NCI-H510A treated with DMSO at 0.1 percent for 48 hours (cell line): ENCODE measurements around the gene CDIPT.
"Not testable (repeated sequence)": the region's sequence is repeated elsewhere in the genome, so short reads cannot be mapped to it uniquely, and the experiment has no call there.

Experiments used
- DNase-seq: peaks from one replicate; lab custom pipeline; 2025; lab: John Stamatoyannopoulos, UW

Gene CDIPT, protein sequence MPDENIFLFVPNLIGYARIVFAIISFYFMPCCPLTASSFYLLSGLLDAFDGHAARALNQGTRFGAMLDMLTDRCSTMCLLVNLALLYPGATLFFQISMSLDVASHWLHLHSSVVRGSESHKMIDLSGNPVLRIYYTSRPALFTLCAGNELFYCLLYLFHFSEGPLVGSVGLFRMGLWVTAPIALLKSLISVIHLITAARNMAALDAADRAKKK

DNA sequence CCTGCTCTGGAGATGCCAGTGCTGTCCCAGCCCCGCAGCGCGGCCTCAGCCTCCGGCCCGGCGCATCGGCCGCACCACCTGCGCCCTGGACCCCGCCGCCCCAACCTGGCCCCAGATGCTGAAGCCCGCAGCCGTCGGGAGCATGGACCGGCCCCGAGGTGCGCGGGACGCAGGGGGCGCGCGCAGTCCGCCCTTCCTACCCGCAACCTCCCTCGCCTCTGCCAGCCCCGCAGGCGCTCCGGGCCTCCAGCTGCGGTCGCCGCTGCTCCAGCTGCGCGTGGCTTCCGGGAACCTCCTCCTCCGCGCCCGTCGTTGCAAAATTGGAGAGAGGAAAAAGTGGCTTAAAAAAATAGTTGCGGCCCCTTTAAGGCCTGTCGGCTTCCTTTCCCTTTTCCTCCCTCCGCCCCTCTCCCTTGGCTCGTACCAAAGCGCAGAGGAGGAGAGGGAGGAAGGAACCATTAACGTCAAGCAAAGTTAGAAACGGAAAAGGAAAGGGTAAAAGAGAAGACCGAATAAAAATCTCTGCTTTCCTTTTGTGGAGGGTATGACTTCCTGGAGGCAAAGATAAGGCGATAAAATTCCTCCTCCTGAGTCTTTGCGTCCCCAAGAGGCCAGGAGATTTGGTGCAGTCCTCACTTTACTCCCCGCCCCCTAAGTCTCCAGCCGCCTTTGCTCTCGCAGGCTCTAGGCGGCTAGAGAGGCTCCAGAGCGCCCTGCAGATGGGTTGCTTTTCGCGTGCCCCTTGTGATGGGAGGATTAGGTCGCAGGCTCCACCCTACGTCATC, at the start of gene CDIPT:
CDIPT (minus strand) TSS at position 343 of the 785 bp plus-strand sequence. CDS start 369 bp downstream, outside the sequence.
- peak; percentile 99 for DNase-seq

DNA sequence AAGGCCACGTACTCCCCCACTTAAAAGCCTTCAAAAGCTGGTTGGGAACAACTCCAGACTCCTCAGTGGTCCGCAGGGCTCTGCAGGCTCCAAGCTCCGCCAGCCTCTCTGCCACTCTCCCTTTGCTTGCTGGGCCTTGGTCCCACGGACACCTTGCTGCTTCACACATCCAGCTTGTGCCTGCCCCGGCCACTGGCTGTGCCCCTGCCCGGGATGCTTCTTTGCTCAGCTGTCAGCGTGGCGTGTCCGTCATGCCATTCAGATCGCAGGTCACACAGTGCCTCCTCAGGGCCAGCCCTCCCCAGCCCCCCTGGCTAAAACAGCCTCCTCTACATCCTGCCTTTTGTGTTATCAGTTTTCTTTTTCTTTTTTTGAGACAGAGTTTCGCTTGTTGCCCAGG, 49.1 kb upstream of the CDIPT start:
- no peak for DNase-seq

DNA sequence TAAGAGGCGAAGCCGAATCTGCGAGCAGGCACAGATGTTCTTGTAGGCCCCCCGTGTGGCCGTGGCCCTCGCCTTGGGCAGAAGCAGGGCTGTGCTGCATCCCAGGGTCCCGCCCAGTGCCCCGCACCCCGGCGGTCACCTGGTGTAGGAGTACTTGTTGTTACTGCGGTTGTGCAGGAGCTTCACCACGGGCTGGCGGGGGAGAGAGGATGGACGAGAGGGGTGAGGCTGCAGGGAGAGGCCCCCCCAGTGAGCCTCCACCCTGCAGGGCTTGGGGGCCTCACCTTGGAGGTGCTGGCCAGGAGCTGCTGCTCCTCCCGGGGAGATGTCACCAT, 48.6 kb upstream of the CDIPT start:
- DNase-seq = no peak

DNA sequence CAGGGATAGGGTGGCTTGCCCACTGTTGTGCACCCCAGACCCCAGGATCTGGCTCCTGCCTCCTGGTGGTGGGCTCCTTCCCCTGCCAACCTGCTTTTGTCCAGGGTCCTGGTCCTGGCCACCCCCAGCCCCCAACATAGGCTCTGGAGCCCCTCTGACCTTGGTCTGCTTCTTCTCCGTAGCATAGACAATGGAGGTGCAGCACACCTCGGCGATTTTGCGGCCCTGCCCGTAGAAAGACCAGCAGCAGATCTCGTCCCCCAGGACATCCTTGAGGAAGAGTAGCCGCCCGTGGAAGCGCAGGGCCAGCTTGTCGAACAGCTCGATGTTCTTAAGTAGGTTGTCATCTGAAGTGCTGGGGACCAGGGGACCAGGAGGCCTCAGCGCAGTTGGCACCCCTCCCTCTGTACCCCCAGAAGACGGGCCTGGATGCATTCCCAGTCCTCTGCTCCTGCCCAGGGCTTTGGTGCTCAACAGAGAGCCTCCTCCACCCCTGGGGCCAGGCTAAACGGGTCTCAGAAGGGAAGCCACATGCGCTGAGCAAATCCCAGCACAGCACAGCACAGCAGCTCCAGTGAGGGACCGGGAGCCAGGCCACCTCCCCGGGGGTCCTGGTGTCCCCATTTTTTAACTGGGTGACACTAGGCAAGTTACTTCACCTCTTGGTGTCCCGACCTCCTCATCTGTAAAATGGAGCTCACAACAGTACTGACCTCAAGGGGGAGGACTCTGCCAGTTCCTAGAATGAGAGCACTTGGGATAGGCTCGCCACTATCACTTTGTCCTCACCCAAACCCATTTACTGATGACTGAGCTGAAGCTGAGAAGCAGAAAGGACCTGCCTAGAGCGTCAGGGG, 48.0 kb upstream of the CDIPT start:
- no peak for DNase-seq

DNA sequence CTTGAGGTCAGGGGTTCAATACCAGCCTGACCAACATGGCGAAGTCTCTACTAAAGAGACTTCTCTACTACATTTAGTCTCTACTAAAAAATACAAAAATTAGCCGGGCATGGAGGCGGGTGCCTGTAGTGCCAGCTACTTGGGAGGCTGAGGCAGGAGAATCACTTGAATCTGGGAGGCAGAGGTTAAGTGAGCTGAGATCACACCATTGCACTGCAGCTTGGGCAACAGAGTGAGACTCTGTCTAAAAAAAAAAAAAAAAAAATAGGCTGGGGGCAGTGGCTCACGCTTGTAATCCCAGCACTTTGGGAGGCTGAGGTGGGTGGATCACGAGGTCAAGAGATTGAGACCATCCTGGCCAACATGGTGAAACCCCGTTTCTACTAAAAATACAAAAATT, 46.8 kb upstream of the CDIPT start:
- not testable (repeated sequence) for DNase-seq

DNA sequence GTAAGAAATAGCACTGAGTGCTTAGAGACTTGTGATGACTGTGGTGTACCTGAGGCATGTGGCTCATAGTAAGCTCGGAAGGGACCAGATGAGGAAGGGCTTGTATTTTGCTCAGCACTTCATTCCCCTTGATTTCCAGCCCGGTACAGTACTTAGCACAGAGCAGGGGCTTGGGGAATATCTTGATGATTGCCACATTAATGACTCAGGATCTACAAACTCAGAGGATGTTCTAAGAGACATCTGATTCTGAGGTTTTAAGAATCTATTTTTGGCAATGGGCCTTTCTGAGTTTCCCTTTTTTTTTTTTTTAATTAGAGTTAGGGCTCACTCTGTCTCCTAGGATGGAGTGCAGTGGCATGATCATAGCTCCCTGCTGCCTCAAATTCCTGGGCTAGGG, 46.4 kb upstream of the CDIPT start:
- no peak for DNase-seq

DNA sequence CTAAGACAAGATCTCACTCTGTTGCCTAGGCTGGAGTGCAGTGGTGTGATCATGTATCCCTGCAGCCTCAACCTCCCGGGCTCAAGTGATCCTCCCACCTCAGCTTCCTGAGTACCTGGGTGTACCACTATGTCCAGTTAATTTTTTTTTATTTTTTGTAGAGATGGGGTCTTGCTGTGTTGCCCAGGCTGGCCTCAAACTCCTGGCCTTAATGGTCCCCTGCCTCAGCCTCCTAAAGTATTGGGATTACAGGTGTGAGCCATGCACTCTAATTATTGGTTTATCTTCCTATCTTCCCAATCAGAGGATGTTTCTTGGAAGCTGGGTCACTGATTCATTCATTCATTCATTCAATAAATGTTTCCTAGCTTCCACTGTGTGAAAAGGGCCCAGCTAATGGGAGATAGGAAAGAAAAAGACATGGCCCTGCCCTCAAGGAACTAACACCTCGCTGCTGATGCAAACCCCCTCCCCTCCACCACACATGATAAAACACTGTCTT, 45.7 kb upstream of the CDIPT start:
- no peak for DNase-seq

DNA sequence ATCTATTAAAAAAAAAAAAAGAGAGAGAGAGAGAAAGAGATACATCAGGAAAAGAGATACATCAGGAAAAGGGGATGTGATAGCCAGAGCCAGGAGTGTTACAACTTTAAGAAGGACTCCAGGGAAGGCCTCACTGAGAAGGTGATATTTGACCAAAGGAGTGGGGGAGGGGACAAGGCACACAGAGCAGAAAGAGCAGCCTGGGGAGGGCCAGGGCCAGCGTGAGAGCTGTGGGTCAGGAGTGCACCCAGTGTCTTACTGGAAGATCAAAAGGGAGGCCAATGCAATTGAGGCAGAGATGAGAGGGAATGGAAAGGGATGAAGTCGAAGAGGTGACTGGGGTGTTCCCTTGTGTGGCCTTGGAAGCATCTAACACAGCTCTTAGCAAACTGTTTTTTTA, 44.9 kb upstream of the CDIPT start:
- no peak for DNase-seq

DNA sequence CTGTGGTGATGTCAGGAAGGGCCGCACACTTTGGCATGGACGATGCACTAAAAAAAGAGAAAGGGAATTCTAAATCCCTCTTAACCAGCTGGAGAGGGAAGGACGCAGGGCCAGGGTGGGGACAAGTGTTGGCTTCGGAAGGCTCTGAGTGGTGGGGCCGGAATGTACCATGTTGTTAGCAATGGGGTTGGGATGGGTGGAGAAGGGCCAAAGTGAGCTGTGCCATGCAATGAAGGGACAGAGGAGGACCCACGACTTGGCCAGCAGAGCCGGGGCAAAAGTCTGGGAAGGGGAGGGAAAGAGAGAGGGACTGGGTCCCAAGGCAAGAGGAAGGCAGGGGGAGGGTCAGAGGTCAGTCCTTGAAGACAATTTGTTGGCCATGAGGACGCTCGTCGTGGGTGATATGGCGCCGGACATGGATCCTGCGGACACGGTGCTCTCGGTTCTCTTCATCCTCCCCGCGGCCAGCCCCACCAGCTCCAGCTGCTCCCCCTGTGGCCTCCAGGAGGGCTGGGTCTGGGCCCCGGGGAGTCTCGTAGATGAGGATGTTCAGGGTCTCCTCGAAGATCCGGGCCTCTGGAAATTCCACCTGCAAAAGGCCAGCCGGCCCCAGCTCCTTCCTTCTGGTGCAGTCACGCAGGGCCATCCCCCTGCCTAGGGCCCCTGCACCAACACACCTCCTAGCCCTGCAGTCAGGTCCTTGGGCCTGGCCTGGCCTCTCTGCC, 43.7 kb upstream of the CDIPT start:
- DNase-seq = no peak

DNA sequence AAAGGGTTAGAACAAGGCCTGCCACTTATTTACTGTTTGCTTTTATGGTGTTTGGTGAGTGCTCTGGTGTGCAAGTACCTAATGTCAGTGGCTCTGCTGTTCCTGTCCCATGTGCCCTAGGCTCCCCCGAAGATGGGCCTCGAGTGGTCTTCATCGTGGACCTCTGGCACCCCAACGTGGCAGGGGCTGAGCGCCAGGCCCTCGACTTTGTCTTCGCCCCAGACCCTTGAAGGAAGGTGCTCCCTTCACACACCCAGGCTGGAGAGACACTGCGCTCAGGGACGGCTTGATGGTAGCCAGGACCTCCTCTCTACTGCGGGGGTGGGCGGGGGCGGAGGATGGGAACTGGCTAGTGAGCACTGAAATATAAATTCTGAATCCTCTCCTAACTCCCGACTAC, 42.6 kb upstream of the CDIPT start:
- no peak for DNase-seq

DNA sequence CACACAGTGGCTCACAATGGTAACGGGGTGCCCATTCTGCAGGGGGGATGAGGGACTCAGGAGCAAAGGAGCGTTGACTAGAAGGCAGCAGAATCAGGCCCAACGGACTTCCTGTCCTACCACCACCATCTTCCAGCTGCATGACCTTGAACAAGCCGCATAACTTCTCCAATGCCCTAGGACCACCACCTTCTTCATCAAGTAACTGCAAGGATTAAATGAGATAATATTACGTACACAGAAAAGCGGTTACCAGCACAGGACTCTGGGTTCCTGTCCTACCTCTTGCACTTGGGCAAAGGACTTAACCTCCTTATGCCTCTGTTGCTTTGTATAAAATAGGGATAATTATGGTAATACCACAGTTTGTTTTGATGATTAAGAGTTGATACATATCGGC, 41.9 kb upstream of the CDIPT start:
- no peak for DNase-seq

DNA sequence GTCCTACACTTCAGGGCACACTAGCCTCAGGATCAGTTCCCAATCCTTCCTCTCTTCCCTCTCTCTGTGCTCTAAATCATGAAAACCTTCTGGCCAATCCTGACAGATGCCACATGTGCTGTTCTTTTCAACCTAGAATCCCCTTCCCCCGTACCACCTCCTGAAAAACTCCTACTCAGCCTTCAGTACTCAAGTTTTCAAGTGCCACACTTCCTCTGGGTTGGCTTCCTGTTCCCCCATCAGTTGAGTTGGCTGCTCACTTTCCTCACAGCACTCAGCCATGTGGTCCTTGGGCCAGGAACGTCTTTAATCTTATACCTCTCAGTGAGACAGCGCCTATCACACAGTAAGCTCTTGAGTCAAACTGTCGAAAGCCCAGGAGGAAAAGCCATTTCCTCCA, 40.6 kb upstream of the CDIPT start:
- peak; percentile 16 for DNase-seq

DNA sequence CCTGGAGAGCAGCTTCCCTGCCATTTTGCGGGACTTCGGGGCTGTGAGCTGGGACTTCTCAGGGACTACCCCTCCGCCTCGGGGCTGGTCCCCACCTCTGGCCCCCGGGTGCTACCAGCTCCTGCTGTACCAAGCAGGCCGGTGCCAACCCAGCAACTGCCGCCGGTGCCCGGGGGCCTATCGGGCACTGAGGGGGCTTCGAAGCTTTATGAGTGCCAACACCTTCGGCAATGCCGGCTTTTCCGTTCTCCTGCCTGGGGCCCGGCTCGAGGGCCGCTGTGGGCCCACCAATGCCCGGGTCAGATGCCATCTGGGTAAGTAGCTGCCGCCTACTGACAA, 38.5 kb upstream of the CDIPT start:
- DNase-seq = no peak

DNA sequence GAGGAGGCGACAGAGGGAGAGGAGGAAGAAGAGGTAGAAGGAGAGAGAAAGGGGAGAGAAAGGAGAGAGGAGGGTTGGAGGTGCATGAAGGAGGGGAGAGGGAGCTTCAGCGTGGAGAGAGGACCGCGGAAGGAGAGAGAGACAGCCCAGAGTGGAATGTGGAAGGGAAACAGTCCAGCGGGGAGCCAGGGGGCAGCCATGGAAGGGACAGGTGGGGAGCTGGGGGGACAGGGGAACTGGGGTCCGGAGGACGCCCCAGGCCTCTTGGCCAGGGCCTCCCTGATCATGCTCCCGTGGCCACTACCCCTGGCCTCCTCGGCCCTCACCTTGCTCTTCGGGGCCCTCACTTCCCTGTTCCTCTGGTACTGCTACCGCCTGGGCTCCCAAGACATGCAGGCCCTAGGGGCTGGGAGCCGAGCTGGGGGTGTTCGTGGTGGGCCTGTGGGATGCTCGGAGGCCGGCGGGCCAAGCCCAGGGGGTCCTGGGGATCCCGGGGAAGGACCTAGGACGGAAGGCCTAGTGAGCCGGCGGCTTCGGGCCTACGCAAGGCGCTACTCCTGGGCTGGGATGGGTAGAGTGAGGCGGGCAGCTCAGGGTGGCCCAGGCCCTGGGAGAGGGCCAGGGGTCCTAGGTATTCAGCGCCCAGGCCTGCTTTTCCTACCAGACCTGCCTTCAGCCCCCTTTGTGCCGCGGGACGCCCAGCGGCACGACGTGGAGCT, 38.0 kb upstream of the CDIPT start:
- peak; percentile 89 for DNase-seq

DNA sequence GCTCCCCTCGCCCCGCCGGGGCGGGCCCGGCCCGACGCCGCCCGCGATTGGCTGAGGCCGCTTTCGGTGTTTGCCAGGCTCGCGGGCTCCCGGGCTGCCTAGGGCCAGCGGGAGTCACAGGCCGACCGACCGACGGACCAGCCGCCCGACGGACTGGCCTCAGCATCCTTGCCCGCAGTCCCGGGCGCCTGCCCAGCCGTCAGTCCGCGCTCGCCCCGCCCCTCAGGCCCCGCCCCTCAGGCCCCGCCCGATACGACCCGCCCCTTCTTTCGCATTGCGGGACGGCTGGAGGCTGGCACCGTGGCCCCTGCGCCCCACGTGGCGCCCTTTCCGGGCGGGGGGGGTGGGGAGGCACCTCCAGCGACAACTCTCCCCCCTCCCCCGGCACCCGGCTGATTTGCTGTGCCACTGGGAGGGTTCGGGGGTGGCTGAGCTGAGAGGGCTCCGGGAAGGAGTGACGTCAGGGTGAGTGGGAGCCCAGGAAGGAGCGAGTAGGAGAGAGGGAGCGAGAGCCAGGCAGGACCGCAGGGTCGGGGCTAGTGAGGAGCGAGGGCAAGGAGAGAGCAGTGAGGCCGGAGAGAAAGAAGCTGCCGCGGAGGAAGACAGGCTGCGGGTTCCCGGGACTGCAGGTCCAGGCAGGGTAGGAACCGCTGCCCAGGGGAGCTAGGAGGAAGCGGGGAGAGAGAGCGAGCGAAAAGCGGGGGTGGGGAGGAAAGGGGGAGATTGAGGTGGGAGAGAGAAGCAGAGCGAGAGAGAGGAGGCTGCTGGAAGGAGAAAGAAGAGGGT, 37.3 kb upstream of the CDIPT start, which contains the start of gene ASPHD1:
ASPHD1 (plus strand) TSS at position 387 of the 786 bp plus-strand sequence. CDS start 484 bp downstream, outside the sequence.
- peak; percentile 93 for DNase-seq

DNA sequence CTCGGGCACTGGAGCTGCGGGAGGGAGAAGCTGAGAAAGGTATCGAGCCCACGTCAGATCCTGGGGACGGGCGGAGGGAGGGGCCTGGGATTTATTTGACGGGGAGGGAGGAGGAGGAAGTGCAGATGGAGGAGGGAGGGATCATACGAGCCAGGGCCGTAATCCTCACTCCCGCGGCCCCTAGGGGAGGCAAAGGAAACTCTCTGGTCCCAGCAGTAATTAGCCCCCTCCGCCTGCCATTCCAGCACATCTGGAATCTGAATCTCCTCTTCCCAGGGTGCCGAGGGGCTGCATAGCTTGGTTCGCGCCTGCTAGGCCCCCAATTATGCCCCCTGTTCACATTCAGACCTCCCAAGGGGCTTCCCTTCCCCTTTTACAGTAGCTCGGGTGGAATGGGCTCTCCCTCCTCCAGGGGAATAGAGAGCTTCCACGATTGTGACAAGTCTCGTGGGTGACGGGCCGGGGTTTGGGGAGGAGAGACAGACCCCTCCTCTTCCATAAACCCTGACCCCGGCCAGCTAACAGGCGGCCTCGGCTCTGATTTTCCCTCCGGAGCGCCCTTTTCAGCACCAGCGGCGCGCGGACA, 36.6 kb upstream of the CDIPT start, which contains the start of gene SEZ6L2:
SEZ6L2 (minus strand) TSS at position 35 of the 586 bp plus-strand sequence. CDS start 531 bp downstream, outside the sequence.
- peak; percentile 99 for DNase-seq

DNA sequence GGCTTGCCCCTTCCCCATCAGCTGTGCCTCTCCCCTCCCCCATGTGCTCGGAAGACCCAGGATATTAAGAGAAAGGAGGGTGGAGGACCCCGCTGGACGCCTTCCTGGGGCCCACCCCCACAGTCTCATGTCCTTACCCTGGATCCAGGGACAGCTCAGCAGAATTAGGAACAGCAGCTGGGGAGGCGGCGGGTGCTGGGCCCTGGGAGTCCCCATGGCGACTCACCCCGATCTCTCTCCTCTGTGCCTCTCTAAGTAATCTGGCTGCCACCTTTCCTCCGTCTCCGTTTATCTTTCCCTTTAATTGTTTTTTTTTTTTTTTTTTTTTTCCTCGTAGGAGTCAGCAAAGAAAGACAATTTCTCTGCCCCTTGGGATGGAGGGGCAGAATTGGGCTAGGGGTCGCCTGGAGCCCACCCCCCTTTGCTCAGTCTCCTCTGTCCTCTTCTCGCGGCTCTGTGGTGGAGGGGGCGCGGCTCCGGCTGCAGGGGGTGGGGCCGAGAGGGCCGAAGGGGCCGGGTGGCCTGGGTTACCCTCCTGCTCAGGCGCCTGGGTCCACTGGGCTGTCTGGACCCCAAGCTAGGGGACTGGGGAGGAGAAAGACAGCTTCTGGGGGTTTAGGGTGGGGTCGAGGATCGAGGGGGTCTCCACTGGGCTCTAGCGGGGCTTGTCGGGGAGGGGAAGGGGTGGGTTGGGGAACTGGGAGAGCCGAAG, 35.9 kb upstream of the CDIPT start:
- peak; percentile 87 for DNase-seq

DNA sequence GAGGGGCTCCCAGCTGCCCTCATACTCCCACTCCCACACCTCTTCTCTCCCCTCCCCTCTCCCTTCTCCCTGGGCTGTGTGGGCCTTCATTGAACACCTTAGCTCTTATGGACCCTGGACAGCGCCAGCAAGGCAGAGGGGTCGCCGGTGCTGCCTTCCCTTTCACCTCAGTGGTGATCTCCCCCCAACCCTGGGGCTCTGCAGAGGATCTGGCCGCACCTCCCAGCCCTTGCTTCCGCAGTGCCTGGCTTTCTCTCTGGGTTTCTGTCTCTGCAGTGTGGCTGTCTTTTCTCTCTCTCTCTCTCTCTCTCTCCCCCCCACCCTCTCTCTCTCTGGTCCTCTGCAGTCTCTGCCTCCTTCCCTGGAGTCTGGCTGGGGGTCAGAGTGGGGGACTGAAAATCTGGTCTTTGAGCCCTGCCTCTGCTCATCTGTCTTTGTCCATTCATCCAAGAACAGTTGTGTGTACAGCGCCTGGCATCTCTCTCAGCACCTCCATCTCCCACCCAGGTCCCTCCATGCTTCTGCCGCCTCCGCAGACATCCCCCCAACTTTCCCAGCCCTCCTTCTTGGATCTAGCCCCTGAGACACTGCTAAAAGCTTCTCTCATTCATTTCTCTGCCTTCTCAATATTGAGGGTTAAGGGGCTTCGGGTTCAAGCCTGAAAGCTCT, 35.2 kb upstream of the CDIPT start:
- no peak for DNase-seq

DNA sequence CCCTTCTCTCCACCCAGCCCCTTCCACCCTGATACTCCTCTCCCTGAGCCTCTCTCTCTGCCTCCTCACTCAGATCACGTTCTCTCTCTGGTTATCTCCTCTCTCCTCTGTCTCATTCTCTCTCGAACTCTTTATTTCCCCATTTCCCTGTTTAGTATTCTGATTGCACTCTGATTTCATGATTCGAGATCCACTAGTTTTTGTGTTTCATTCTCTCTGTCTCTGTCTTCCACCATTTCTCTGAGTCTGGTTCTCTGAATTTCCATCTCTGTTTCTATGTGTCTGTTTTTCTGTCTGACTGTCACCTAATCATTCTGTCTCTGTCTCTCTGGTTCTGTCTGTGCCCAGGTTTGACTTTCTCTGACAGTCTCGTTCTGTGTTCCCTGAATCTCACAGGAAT, 34.3 kb upstream of the CDIPT start:
- no peak for DNase-seq
